B cell (primary cell): Measurements from ENCODE around the gene OCA2.

Source experiments
- CTCF ChIP-seq: fragments of 200-600 bp; IDR thresholded peaks from one replicate; pipeline ENCODE4 v1.8.0; 2022; ENCODE audit warnings: antibody characterized with exemption, mild to moderate bottlenecking
- EZH2 ChIP-seq: IDR thresholded peaks from 2 replicates; pipeline ENCODE4 v1.6.1; 2012; ENCODE audit warnings: borderline replicate concordance, low read depth, mild to moderate bottlenecking, moderate library complexity, low read length; ENCODE audit not compliant: insufficient read depth, poor library complexity, severe bottlenecking

- TF ChIP-seq CTCF (no peak), EZH2 (no peak)
These were observed 109.7 kb downstream of the OCA2 start for GRCh38 chr15:27989427-27989826.
